Thyroid gland (tissue), 4 donors: Measurements from ENCODE around the gene ENDOV.

Experiments
- CTCF ChIP-seq, 6 experiments: fragments of 200-600 bp in 3 of 6; fragments of 450-650 bp in 3 of 6; sonication (generic) in 3 of 6; IDR thresholded peaks; one replicate each; pipeline ENCODE4 v1.5.1; 2016 to 2019; ENCODE audit warnings: antibody characterized with exemption in 6 of 6, mild to moderate bottlenecking in 2 of 6, inconsistent platforms in 1 of 6, moderate library complexity in 1 of 6
- POLR2A ChIP-seq, 2 donors: fragments of 450-650 bp; IDR thresholded peaks; one replicate each; pipeline ENCODE4 v1.6.1; 2017; ENCODE audit warnings: antibody characterized with exemption in 2 of 2, mild to moderate bottlenecking in 2 of 2, moderate library complexity in 1 of 2

- TF ChIP-seq CTCF (IDR thresholded peaks at IDR 0.05) (no peak), POLR2A (IDR thresholded peaks at IDR 0.05) (no peak)
Observed at GRCh38 chr17:80441133-80441578, 26.2 kb downstream of the ENDOV start.
